Stimulated activated CD8-positive, alpha-beta memory T cell treated with anti-CD3 and anti-CD28 coated beads, Interleukin-15, amount 100 ng/mL, for 1 hour (primary cell): ENCODE results near the gene DUOXA2.
"Not testable (repeated sequence)": the region's sequence is repeated elsewhere in the genome, so short reads cannot be mapped to it uniquely, and the experiment has no call there.

Experiments used
- DNase-seq: peaks from one replicate; pipeline ENCODE4 v3.0.0-alpha.2; 2020; ENCODE audit warnings: low read depth

DUOXA2 gene

DNA sequence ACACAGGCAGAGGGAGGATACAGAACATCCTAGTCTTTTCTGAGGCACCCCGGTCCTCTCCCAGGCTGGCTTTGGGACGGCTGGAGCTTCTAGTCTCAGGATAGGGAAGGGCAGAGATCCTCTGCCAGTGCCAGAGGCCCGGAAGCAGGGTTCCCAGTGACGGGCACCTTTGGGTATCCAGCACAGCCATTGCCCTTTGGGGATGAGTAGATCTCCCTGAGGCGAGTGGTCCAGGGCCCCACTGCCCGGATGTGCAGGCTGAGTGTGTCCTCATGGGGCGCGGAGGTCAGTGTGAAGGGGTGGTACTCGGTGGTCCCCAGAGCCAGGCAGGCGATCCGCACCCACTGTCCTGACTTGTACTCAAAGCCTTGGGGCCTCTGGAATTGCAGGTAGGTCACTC lies 18.5 kb upstream of the DUOXA2 start:
- DNase-seq, result no peak

DNA sequence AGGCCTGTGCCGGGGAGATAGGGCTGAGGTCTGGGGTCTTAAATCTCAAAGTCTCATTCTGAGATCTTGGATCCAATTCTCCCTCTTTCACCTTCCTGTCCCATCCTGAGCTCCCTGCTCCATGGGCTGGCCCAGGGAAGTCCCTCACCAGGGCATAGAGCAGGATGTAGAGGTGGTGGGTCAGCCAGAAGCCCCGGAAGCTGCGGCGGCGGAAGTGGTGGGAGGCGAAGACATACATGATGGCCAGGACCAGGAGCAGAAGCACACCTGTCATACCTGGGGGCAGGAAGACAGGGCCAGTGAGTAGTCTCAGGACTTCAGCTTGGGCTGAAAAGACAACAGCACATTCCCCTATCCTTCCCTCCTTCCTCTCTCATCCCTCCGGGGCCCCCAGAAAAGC lies 16.7 kb upstream of the DUOXA2 start:
- DNase-seq, result no peak

DNA sequence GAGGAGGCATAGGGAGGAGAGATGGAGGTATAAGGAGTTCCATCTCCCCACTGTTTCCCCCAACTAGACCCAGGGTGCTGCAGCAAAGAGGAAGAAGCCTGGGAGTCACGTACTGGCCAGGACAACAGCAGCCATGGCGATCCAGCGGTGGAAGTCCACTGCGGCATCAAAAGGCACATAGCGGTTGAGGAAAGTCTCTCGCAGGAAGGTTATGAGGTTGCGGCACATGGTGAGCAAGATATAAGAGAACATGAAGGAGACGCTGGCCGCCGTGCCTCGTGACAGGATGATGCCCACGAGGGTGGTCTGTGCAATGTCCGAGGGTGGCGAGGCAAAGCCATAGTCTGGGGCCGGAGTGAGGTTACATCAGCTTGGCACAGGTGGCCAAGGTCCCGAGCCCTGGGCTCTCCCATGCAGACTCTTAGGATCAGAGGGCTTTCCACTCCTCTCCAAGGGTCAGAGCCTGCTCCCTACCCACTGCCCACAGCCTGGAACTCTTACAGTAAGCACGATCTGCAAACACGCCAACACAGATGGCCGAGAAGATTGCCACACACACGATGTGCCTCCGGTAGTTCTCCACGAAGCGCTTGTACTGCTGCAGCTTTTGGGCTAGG lies 14.5 kb upstream of the DUOXA2 start:
- DNase-seq, result no peak

DNA sequence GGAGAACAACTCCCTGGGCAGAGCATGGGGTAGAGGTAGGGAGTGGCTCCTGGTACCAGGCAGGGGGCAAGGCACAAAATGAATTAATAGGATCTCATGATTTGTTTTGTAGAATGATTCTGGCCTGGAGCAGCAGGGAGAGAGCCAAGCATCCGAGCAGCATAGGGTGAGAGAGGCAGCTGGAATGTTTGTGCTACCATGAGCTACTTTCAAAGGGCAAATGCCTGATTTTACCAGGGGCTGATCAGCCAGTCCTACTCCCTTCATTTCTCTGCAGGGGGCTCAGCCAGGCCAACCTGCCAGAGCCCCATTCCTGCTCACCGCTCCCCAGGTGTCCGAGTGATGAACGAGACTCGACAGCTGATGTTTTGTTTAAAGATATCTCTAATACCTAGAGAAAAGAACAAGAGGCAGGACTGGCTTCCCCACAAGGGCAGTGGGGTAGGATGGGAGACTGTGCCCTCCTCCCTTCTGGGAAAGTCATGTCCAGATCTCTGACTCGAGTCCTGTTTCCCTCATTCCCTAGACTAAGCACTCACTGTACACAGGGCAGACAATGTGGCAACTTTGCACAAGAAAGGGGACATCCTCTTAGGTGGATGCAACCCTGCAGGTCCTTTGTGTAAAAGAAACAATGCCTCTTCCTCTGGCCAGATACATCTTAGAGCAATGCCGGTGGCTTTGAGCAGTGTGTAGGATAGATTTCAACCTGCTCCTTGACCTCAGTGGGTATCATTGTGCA lies 13.1 kb upstream of the DUOXA2 start:
- no peak for DNase-seq

GRCh38 chr15:45101749-45102148 lies 12.4 kb upstream of the DUOXA2 start:
- no peak for DNase-seq

DNA sequence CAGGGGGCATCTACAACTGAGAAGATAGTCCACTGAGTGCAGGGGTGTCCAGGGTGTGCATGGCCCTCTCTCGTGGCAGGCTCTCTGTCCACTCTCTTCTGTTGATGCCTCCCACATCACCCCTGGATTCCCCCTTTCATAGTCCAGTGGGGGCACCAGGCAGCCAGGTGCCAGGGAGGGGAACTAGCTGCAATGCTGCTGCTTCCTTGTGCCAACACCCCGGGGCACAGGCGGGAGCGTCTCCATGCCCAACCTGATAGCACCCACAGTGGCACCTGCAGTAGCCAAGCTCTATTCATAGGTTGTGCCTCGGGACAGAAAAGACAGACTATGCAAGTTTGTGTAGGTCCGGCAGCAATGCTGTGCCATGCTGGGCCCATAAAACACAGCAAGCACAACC lies 11.9 kb upstream of the DUOXA2 start:
- DNase-seq, result no peak

DNA sequence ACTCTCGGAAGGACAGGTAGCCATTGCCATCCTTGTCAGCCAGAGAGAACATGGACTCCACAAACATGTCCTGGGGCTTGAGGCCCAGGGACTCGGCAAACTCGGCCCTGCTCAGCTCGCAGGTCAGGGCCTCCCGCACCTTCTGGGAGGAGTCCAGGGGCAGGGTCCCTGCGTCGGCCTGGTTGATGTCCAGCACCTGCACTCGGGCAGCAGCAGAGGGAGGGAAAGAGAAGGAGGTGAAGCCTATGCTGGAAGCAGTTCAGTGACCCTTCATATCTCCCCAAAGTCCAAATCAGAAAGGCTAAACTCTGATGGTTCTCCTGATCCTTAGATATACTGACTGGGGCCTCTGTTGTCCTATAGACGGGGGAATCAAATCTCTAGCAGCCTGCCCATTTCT lies 10.0 kb upstream of the DUOXA2 start:
- DNase-seq, result not testable (repeated sequence)

DNA sequence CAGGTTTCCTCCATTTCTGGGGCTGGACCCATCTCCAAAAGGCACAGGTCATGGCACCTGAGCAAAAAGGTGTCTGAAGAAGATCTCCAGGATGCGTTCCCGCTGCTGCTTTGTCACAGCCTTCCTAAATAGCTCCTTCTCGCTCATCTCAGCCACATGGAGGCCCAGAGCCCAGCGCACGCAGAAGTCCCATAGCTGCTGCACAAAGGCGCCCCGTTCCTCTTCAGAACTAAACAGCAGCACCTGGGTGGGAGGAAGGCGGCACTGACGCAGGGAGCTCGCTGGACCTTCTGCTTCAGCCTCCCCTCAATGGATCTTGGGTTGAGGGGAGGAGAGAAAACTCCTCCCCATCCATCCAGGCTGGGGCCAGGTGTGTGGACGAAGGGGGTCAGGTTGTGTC lies 8.5 kb upstream of the DUOXA2 start:
- no peak for DNase-seq

GRCh38 chr15:45106002-45106790 lies 7.9 kb upstream of the DUOXA2 start:
- DNase-seq, result no peak

DNA sequence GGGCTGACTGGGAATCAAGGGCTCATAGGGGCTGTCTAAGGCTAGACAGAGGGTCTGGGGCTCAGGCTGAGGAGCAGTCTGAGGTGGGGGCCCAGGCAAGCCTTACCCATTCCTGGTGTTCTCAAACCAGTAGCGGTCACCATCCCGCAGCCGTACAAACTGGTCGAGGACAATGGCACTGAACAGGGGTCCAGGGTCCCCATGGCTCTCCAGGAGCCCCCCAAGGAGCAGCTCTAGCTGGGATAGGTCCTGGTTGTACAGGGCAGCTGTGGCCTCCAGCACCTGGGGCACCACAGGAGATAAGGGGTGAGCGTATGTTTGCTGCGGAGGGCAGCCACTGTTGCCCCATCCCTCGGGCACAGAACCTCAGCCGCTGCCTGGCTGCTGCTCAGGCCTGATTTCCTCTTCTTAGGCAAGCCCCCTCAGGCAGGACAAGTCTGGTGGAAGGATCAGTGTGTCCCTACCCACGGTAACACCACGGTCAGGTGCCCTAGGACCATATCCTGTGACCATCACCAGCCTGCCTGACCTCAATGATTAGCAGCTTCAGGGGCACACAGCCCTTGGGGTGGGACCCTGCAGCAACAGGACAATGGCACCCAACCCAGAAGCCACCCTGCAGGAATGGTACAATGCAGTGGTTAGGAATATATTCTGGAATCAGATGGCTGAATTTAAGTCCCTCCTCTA lies 6.0 kb upstream of the DUOXA2 start:
- no peak for DNase-seq

- no peak for DNase-seq
Measured at GRCh38 chr15:45110256-45110820, 3.8 kb upstream of the DUOXA2 start.

GRCh38 chr15:45111390-45112142 lies 2.6 kb upstream of the DUOXA2 start:
- DNase-seq, result no peak

- DNase-seq, result no peak
Measured at GRCh38 chr15:45112143-45112590, 2.0 kb upstream of the DUOXA2 start.

DNA sequence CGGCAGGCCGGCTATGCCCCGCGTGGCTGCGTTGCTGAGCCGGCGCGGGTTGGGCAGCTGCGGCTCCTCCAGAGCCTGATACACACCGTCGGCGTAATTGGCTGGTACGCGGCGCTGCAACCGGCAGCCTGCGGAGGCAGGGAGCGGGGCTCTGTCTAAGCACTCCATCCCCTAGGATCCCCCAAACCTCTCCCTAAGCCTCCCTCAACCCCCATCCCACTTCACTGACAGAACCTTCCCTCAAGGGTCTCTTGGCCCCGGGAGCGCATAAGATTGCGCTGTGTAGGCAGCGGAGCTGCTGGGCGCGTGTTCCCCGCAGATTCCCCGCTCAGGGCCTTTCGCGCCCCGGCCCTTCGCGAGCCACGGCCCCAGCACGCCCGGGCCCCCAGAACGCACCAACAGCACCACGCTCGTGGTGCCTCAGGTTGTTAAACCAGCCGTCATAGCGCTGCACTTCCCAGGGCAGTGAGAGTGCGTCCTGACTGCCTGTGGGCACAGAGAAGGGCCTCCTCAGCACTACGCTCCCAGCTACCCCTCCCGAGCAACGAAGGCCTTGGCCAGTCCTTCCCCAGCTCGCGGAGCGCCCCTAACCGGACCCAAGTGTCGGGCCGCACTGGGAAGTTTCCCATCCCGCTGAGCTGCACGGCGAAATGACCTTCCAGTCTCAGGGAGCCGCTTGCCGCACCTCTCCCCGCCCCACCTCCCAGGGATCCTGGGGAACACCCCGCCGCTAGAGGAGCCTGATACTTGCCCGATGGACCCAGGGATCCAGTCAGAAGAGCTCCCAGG lies 1.3 kb upstream of the DUOXA2 start:
- DNase-seq, result no peak

GRCh38 chr15:45113380-45113990 lies 641 bp upstream of the DUOXA2 start:
- DNase-seq, result no peak

GRCh38 chr15:45114751-45115085 lies 592 bp downstream of the DUOXA2 start:
- no peak for DNase-seq

DNA sequence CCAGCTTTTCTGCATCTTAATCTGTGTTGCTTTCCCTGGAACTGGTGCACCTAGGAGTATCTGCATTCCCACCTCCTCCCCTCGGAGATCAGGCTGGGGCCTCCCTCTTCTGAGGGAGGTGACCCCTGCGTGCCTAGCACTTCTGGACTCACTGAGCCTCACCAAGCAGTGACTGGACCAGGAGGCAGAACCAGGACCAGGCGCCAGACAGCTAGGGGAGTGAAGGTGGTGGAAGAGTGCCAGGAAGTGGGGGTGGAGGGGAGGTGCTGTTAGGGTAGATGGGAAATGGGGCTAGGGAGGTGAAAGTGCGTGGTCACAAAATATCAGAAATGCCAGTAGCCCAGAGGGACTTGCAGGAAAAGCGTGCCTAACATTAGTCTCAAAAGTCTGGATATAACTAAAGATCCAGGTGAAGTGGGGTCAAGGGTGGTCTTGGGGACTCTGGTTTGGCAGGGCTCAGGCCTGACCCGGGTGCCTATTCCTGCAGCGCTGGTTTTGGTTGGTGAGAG lies 1.2 kb downstream of the DUOXA2 start:
- DNase-seq, result no peak

DNA sequence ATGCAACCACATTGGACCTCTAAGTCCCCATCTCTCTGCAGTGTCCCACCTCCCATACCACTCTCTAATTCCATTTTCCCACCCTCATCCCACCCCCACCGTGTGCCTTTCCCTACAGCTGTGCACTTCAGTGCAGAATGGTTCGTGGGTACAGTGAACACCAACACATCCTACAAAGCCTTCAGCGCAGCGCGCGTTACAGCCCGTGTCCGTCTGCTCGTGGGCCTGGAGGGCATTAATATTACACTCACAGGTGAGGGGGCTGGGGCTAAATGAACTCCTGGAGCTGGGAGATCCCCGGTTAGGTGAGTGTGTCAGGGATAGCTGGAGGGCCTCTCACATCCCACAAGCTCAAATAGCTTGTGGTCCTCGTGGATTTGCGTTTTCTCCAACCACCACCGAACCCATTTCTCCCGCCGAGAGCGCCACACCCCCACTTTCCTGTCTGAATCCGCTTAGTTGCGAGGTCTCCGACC lies 1.9 kb downstream of the DUOXA2 start:
- no peak for DNase-seq

DNA sequence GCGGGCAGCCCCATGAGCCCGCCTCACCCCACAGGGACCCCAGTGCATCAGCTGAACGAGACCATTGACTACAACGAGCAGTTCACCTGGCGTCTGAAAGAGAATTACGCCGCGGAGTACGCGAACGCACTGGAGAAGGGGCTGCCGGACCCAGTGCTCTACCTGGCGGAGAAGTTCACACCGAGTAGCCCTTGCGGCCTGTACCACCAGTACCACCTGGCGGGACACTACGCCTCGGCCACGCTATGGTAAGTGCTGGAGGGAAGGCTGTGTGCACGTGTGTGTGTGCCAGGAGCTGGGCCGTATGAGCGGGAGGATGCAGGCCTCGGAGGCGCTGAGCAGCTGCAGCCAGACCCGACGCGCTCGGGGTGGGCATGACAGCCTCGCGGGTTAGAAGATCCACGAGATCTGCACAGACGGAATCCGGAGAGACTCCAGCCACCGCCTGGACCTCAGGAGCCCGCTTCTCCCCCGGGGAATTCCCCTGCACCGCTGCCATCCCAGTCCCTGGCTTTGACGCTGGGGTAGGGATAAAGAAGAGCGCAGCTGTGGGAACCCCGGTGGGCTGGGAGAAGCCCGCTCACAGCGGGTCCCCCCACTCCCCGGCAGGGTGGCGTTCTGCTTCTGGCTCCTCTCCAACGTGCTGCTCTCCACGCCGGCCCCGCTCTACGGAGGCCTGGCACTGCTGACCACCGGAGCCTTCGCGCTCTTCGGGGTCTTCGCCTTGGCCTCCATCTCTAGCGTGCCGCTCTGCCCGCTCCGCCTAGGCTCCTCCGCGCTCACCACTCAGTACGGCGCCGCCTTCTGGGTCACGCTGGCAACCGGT lies 2.6 kb downstream of the DUOXA2 start:
- no peak for DNase-seq
